ENCODE measurements around the gene PPP1R9B.

The PPP1R9B gene

GRCh38 chr17:50132104-50132794, 18.2 kb downstream of the PPP1R9B start:
- peaks cover 26% of the 10 kb centered on the region for H3K36me3 ChIP-seq (ENCODE audit: control insufficient read depth, insufficient read depth, low read length)
- no peak overlapping the region for H3K4me3 ChIP-seq (replicated peaks; ENCODE audit: low read depth, low read length)
- TF ChIP-seq CTCF (IDR thresholded peaks at IDR 0.05; ENCODE audit: insufficient read depth, low read length, poor library complexity, severe bottlenecking) = no peak
- 0 out of 2 replicates have a peak, but pooled peaks cover 2% of the 10 kb centered on the region for H3K27me3 ChIP-seq (replicated peaks; ENCODE audit: control insufficient read depth, insufficient read depth, low read length)
- no peak for DNase-seq (ENCODE audit: extremely low read depth, insufficient read length)

GRCh38 chr17:50130559-50131305, 19.7 kb downstream of the PPP1R9B start:
- peaks cover 15% of the 10 kb centered on the region for H3K36me3 ChIP-seq (ENCODE audit: control insufficient read depth, insufficient read depth, low read length)
- no peak for DNase-seq (ENCODE audit: extremely low read depth, insufficient read length)
- peak overlapping the region; percentile 65 for H3K4me3 ChIP-seq (replicated peaks; ENCODE audit: low read depth, low read length)
- H3K27me3 ChIP-seq (replicated peaks; ENCODE audit: control insufficient read depth, insufficient read depth, low read length) = 0 out of 2 replicates have a peak, but pooled peaks cover 2% of the 10 kb centered on the region
- no peak for TF ChIP-seq CTCF (IDR thresholded peaks at IDR 0.05; ENCODE audit: insufficient read depth, low read length, poor library complexity, severe bottlenecking)

GRCh38 chr17:50129728-50130558, 20.5 kb downstream of the PPP1R9B start, which contains the start of gene SAMD14:
Gene SAMD14, minus strand, starts transcription at chr17:50130160. Its CDS starts 5,201 bp downstream, at chr17:50124959.
- H3K27me3 ChIP-seq (replicated peaks; ENCODE audit: control insufficient read depth, insufficient read depth, low read length) = 0 out of 2 replicates have a peak, but pooled peaks cover 2% of the 10 kb centered on the region
- no peak for TF ChIP-seq CTCF (IDR thresholded peaks at IDR 0.05; ENCODE audit: insufficient read depth, low read length, poor library complexity, severe bottlenecking)
- peak within 1 kb of the TSS; percentile 65 for H3K4me3 ChIP-seq (replicated peaks; ENCODE audit: low read depth, low read length)
- peaks cover 9% of the 10 kb centered on the region for H3K36me3 ChIP-seq (ENCODE audit: control insufficient read depth, insufficient read depth, low read length)
- DNase-seq (ENCODE audit: extremely low read depth, insufficient read length) = peak; percentile 50

GRCh38 chr17:50129353-50129727, 21.1 kb downstream of the PPP1R9B start:
- 0 out of 2 replicates have a peak, but pooled peaks cover 2% of the 10 kb centered on the region for H3K27me3 ChIP-seq (replicated peaks; ENCODE audit: control insufficient read depth, insufficient read depth, low read length)
- DNase-seq (ENCODE audit: extremely low read depth, insufficient read length) = no peak
- peak overlapping the region; percentile 65 for H3K4me3 ChIP-seq (replicated peaks; ENCODE audit: low read depth, low read length)
- H3K36me3 ChIP-seq (ENCODE audit: control insufficient read depth, insufficient read depth, low read length) = peaks cover 5% of the 10 kb centered on the region
- no peak for TF ChIP-seq CTCF (IDR thresholded peaks at IDR 0.05; ENCODE audit: insufficient read depth, low read length, poor library complexity, severe bottlenecking)

- Histone ChIP-seq H3K27me3 (replicated peaks; ENCODE audit: control insufficient read depth, insufficient read depth, low read length) (0 out of 2 replicates have a peak, but pooled peaks cover 2% of the 10 kb centered on the region), H3K36me3 (ENCODE audit: control insufficient read depth, insufficient read depth, low read length) (peaks cover 1% of the 10 kb centered on the region), H3K4me3 (replicated peaks; ENCODE audit: low read depth, low read length) (no peak overlapping the region; the same call in 1 of the 2 replicates)
- TF ChIP-seq CTCF (IDR thresholded peaks at IDR 0.05; ENCODE audit: insufficient read depth, low read length, poor library complexity, severe bottlenecking) = no peak
- no peak for DNase-seq (ENCODE audit: extremely low read depth, insufficient read length)
Observed at GRCh38 chr17:50128441-50129352, 21.8 kb downstream of the PPP1R9B start.
